AG08396 (cell line): ENCODE measurements around the gene CRIP1.

ENCODE experiments used
- DNase-seq: peaks from one replicate; pipeline ENCODE4 v3.0.0; 2012; ENCODE audit warnings: low spot score, mixed read lengths

The CRIP1 gene

GRCh38 chr14:105486163-105486973 lies at the start of gene CRIP1:
Gene CRIP1 (plus strand): TSS chr14:105486886. CDS start chr14:105487260, 374 bp downstream.
- no peak for DNase-seq

DNA sequence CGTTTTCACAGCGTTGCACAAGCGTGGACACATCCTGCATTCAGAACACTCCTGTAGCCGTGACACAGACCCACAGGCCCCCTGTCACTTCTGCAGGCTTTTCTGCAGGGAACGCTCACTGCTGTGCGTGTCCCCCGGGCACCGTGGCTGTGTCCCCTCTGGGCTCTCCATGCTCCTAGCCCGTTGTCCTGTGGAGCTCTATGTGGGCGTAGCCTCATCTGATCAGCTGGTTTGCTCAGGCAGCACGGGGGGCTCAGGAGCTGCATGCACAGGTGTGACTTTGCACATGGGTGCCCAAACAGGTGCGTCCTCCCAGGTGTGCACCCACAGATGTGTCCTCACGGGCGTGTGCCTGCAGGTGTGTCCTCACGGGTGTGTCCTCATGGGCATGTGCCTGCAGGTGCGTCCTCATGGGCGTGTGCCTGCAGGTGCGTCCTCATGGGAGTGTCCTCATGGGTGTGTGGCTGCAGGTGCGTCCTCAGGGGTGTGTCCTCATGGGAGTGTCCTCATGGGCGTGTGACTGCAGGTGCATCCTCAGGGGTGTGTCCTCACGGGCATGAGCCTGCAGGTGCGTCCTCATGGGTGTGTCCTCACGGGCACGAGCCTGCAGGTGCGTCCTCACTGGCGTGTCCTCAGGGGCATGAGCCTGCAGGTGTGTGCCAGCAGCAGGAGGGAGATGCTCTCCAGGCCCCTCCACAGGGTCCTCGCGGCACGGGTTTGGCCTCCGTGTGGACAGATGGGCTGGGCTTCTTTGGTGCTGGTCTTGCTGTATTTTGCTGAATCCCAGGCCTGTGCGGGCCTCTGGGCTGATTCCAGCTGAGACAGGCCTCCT lies 49.6 kb upstream of the CRIP1 start:
- no peak for DNase-seq

GRCh38 chr14:105437723-105438500 lies 48.8 kb upstream of the CRIP1 start:
- DNase-seq: no peak

- no peak for DNase-seq
These were observed 47.5 kb upstream of the CRIP1 start for GRCh38 chr14:105439179-105439578.

GRCh38 chr14:105439710-105440553 lies 46.8 kb upstream of the CRIP1 start:
- DNase-seq: peak; percentile 67

- DNase-seq: no peak
These were observed 46.2 kb upstream of the CRIP1 start for GRCh38 chr14:105440554-105440900.

DNA sequence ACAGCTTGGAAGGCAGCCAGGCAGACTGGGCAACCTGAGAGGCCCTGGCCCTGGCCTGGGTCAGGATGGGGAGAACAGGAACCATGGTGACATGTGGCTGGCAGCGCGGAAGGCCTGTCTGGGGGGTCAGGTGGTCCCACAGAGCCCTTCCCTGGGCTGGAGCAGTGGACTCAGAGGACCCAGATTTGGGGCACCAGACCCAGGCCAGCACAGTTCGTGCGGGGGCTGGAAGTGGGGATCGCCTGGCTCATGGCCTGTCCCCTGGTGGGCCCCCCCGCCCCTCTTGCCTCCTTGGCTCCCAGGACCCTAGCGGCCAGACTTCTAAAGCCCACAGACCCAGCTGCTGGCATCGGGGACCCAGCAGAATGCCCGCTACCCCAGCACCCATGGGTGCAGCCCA lies 45.7 kb upstream of the CRIP1 start:
- no peak for DNase-seq

- no peak for DNase-seq
These were observed 44.6 kb upstream of the CRIP1 start for GRCh38 chr14:105442125-105442524.

DNA sequence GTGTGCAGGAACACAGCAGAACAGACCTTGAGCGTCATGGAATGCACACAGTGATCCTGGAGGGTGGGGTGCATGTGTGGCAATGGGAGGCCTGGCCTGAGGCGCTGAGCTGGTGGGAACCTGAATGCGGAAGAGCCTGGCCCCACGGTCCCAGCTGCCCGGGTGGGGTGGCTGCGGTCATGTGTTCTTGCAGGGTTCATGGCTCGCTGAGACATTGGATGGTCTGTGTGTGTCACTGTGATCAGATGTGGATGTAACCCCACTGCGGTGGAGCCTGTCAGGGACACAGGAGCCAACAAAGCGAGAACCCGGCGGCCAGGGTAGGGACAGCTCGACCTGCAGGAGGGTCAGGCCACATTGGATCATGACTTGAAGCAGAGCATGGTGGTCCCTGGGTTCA lies 43.9 kb upstream of the CRIP1 start:
- DNase-seq: no peak

DNA sequence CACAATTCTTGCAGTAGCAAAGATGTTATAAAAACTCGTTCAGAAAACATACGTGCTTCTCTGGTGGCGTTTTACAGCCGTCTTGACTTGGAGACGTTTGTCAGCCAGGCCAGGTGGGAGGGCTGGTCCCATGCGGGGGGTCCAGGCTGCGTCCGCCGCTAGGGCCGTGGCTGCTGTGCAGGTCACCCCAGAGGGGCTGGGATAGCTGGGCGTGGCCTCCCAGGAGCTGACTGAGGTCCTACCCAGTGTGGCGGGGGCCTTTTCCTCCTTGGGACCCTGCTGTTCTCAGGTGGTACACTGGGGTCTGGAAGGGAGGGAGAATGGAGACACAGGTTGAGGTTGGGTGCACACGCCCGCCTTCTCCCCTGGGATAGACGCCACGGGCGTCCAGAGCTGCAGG lies 41.8 kb upstream of the CRIP1 start:
- no peak for DNase-seq

- no peak for DNase-seq
These were observed 41.4 kb upstream of the CRIP1 start for GRCh38 chr14:105445290-105445689.

- no peak for DNase-seq
These were observed 40.5 kb upstream of the CRIP1 start for GRCh38 chr14:105445901-105446845.

GRCh38 chr14:105446971-105447370 lies 39.7 kb upstream of the CRIP1 start:
- no peak for DNase-seq

GRCh38 chr14:105447651-105448640 lies 38.7 kb upstream of the CRIP1 start:
- no peak for DNase-seq

- peak; percentile 96 for DNase-seq
These were observed 38.0 kb upstream of the CRIP1 start for GRCh38 chr14:105448706-105449111.

GRCh38 chr14:105449276-105450122 lies 37.2 kb upstream of the CRIP1 start:
- no peak for DNase-seq

- no peak for DNase-seq
These were observed 36.6 kb upstream of the CRIP1 start for GRCh38 chr14:105450123-105450505.
